ENCODE data around the gene PCDHGA12.
"Not testable (repeated sequence)": the region's sequence is repeated elsewhere in the genome, so short reads cannot be mapped to it uniquely, and the experiment has no call there.

PCDHGA12 gene

GRCh38 chr5:141430332-141431113 lies at the start of gene PCDHGA12:
PCDHGA12 (plus strand) TSS chr5:141430507; CDS start chr5:141430760, 253 bp downstream.
- no peak for TF ChIP-seq GATA1 (IDR thresholded peaks at IDR 0.05; ENCODE audit: low read depth, low read length)
- no peak for TF ChIP-seq POLR2A (IDR thresholded peaks at IDR 0.05; ENCODE audit: low read length)
- peak; percentile 8 to 19 for DNase-seq

GRCh38 chr5:141382469-141383294 lies 47.6 kb upstream of the PCDHGA12 start, which contains the start of gene PCDHGA7:
PCDHGA7 (plus strand) TSS chr5:141382742; CDS start chr5:141382900, 158 bp downstream.
- TF ChIP-seq GATA1 (IDR thresholded peaks at IDR 0.05; ENCODE audit: low read depth, low read length) (no peak), POLR2A (IDR thresholded peaks at IDR 0.05; ENCODE audit: low read length) (no peak)
- DNase-seq = no peak

DNA sequence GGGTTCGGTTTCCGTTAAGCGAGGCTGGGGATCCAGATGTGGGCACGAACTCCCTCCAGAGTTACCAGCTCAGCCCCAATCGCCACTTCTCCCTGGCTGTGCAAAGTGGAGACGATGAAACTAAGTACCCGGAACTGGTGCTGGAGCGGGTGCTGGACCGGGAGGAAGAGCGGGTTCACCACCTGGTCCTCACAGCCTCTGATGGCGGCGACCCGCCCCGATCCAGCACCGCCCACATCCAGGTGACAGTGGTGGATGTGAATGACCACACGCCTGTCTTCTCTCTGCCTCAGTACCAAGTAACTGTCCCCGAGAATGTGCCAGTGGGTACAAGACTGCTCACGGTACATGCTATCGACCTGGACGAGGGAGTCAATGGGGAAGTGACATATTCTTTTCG lies 47.0 kb upstream of the PCDHGA12 start:
- TF ChIP-seq GATA1 (IDR thresholded peaks at IDR 0.05; ENCODE audit: low read depth, low read length) (no peak), POLR2A (IDR thresholded peaks at IDR 0.05; ENCODE audit: low read length) (no peak)
- no peak for DNase-seq

DNA sequence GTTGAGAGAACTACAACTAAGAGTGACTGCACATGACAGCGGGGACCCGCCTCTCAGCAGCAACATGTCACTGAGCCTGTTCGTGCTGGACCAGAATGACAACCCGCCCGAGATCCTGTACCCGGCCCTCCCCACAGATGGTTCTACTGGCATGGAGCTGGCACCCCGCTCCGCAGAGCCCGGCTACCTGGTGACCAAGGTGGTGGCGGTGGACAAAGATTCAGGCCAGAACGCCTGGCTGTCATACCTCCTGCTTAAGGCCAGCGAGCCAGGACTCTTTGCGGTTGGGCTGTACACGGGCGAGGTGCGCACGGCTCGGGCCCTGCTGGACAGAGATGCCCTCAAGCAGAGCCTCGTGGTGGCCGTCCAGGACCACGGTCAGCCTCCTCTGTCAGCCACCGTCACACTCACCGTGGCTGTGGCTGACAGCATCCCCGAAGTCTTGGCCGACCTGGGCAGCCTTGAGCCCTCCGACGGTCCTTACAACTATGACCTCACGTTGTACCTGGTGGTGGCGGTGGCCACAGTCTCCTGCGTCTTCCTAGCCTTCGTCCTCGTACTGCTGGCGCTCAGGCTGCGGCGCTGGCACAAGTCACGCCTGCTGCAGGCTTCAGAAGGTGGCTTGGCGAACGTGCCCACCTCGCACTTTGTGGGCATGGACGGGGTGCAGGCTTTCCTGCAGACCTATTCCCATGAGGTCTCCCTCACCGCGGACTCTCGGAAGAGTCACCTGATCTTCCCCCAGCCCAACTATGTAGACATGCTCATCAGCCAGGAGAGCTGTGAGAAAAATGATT lies 45.6 kb upstream of the PCDHGA12 start:
- DNase-seq = no peak
- TF ChIP-seq POLR2A (IDR thresholded peaks at IDR 0.05; ENCODE audit: low read length) (no peak), GATA1 (IDR thresholded peaks at IDR 0.05; ENCODE audit: low read depth, low read length) (no peak)

- peak in 1 of 2 experiments; percentile 12 for DNase-seq
These were observed 42.6 kb upstream of the PCDHGA12 start, which contains the start of gene PCDHGB4 for GRCh38 chr5:141387557-141388311. PCDHGB4 (plus strand) TSS chr5:141387698; CDS start chr5:141387885, 187 bp downstream.

DNA sequence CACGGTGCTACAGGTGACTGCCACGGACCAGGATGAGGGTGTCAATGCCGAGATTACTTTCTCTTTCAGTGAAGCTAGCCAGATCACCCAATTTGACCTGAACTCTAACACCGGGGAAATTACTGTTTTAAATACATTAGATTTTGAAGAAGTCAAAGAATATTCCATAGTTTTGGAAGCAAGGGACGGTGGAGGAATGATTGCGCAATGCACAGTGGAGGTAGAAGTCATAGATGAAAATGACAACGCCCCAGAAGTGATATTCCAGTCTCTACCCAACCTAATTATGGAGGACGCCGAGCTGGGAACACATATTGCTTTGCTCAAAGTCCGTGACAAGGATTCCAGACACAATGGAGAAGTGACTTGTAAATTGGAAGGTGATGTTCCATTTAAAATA lies 41.6 kb upstream of the PCDHGA12 start:
- TF ChIP-seq POLR2A (IDR thresholded peaks at IDR 0.05; ENCODE audit: low read length) = no peak
- no peak for TF ChIP-seq GATA1 (IDR thresholded peaks at IDR 0.05; ENCODE audit: low read depth, low read length)
- no peak for DNase-seq

- no peak for DNase-seq
- no peak for TF ChIP-seq POLR2A (IDR thresholded peaks at IDR 0.05; ENCODE audit: low read length)
- TF ChIP-seq GATA1 (IDR thresholded peaks at IDR 0.05; ENCODE audit: low read depth, low read length) = no peak
These were observed 40.9 kb upstream of the PCDHGA12 start for GRCh38 chr5:141389153-141390042.

DNA sequence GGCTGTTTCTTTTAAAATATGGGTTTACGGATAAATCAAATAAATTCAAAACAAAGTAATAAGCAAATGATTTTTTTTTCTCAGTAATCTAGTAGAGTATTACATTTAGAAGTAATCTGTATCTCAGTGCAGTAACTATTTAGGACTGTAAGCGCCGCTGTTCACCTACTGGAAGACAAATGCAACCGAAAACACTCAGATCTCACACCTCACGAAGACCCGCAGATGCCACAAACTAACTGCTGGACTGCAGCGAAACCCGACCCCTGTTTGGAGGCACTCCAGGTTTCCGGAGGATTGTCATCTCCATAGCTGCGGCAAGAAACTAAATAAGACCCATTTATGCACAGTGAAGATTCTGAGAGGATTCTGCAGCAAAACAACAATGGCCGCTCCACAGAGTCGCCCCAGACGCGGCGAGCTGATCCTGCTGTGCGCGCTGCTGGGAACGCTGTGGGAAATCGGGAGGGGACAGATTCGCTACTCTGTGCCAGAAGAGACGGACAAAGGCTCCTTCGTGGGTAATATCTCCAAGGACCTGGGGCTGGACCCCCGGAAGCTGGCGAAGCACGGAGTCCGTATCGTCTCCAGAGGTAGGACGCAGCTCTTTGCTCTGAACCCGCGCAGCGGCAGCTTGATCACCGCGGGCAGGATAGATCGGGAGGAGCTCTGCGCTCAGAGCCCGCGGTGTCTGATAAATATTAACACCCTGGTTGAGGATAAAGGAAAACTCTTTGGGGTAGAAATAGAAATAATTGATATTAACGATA lies 37.7 kb upstream of the PCDHGA12 start, which contains the start of gene PCDHGA8:
Gene PCDHGA8, plus strand, starts transcription at position 205 of the 770 bp plus-strand sequence. Its CDS starts 181 bp downstream, at position 386.
- no peak for DNase-seq
- TF ChIP-seq POLR2A (IDR thresholded peaks at IDR 0.05; ENCODE audit: low read length) = no peak
- TF ChIP-seq GATA1 (IDR thresholded peaks at IDR 0.05; ENCODE audit: low read depth, low read length) = no peak

- no peak for DNase-seq
- TF ChIP-seq POLR2A (IDR thresholded peaks at IDR 0.05; ENCODE audit: low read length) (no peak), GATA1 (IDR thresholded peaks at IDR 0.05; ENCODE audit: low read depth, low read length) (no peak)
These were observed 37.0 kb upstream of the PCDHGA12 start for GRCh38 chr5:141393267-141393666.

GRCh38 chr5:141394401-141395187 lies 35.7 kb upstream of the PCDHGA12 start:
- DNase-seq = not testable (repeated sequence)

DNA sequence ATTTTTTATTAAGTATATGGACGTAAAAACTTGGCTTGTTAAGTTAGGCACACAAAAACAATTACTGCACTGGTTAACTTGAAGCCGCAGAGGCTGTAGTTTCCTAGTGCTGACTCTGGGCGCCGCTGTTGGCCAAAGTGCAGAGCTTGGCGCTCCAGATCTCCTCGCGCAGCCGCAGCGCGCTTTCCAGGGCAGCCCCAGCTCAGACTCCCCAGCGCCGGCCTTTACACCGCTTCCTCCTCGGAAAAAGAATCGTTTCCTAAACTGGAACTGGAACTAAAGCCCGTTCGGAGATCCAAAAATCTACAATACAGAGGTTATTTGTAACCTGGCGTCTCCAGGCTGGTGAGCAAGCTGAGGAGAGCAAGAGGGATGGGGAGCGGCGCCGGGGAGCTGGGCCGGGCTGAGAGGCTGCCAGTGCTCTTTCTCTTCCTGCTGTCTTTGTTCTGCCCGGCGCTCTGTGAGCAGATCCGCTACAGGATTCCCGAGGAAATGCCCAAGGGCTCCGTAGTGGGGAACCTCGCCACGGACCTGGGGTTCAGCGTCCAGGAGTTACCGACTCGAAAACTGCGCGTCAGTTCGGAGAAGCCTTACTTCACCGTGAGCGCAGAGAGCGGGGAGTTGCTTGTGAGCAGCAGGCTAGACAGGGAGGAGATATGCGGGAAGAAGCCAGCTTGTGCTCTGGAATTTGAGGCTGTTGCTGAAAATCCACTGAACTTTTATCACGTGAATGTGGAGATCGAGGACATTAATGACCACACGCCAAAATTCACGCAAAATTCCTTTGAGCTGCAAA lies 32.4 kb upstream of the PCDHGA12 start, which contains the start of gene PCDHGB5:
Gene PCDHGB5, plus strand, starts transcription at position 192 of the 796 bp plus-strand sequence. Its CDS starts 181 bp downstream, at position 373.
- DNase-seq = peak; percentile 13 to 21

All from erythroblast (primary cell).